ENCODE results near the gene CCDC85C.
"Not testable (repeated sequence)": the region's sequence is repeated elsewhere in the genome, so short reads cannot be mapped to it uniquely, and the experiment has no call there.

DNA sequence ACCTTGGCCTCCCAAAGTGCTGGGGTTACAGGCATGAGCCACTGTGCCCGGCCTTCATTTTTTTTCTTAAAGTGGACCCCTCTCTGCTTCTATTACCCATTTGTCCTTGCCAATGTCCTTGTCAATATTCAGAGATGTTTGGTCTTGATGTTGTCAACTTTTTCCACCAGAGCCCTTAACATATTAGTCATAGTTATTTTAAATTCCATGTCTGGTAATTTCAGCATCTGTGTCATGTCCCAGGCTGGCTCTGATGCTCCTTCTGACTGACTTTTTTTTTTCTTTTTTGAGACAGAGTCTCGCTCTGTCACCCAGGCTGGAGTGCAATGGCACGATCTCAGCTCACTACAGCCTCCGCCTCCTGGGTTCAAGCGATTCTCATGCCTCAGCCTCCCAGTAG is 38.8 kb upstream of the CCDC85C start:
- TF ChIP-seq, protein P1, sequence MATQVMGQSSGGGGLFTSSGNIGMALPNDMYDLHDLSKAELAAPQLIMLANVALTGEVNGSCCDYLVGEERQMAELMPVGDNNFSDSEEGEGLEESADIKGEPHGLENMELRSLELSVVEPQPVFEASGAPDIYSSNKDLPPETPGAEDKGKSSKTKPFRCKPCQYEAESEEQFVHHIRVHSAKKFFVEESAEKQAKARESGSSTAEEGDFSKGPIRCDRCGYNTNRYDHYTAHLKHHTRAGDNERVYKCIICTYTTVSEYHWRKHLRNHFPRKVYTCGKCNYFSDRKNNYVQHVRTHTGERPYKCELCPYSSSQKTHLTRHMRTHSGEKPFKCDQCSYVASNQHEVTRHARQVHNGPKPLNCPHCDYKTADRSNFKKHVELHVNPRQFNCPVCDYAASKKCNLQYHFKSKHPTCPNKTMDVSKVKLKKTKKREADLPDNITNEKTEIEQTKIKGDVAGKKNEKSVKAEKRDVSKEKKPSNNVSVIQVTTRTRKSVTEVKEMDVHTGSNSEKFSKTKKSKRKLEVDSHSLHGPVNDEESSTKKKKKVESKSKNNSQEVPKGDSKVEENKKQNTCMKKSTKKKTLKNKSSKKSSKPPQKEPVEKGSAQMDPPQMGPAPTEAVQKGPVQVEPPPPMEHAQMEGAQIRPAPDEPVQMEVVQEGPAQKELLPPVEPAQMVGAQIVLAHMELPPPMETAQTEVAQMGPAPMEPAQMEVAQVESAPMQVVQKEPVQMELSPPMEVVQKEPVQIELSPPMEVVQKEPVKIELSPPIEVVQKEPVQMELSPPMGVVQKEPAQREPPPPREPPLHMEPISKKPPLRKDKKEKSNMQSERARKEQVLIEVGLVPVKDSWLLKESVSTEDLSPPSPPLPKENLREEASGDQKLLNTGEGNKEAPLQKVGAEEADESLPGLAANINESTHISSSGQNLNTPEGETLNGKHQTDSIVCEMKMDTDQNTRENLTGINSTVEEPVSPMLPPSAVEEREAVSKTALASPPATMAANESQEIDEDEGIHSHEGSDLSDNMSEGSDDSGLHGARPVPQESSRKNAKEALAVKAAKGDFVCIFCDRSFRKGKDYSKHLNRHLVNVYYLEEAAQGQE (IDR thresholded peaks at IDR 0.05): not testable (repeated sequence)
- TF ChIP-seq, protein P2, sequence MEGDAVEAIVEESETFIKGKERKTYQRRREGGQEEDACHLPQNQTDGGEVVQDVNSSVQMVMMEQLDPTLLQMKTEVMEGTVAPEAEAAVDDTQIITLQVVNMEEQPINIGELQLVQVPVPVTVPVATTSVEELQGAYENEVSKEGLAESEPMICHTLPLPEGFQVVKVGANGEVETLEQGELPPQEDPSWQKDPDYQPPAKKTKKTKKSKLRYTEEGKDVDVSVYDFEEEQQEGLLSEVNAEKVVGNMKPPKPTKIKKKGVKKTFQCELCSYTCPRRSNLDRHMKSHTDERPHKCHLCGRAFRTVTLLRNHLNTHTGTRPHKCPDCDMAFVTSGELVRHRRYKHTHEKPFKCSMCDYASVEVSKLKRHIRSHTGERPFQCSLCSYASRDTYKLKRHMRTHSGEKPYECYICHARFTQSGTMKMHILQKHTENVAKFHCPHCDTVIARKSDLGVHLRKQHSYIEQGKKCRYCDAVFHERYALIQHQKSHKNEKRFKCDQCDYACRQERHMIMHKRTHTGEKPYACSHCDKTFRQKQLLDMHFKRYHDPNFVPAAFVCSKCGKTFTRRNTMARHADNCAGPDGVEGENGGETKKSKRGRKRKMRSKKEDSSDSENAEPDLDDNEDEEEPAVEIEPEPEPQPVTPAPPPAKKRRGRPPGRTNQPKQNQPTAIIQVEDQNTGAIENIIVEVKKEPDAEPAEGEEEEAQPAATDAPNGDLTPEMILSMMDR (IDR thresholded peaks at IDR 0.05; ENCODE audit: low read depth, low read length, missing input control): not testable (repeated sequence)

Measured in liver (tissue), 2 donors.